Liver (tissue), 9 donors: ENCODE results near the gene SPATA13. TPM values are rescaled to one million over a fixed set of nuclear protein-coding genes. Genes with fewer than 3 reads are reported as not detected.

ENCODE experiments used
- DNase-seq: peaks from one replicate; pipeline ENCODE4 v3.0.0-alpha.2; 2017; ENCODE audit warnings: low spot score
- H3K27ac ChIP-seq, 2 donors: one replicate each; pipeline ENCODE4 v1.7.0; 2013; ENCODE audit warnings: inconsistent platforms in 2 of 2, low read length in 2 of 2, control low read depth in 1 of 2, low read depth in 1 of 2, mild to moderate bottlenecking in 1 of 2
- H3K27me3 ChIP-seq, 4 donors: one replicate each; pipeline versions ENCODE4 v1.6.1 to v1.7.0; 2013; ENCODE audit warnings: low read length in 3 of 4, inconsistent platforms in 1 of 4, mild to moderate bottlenecking in 1 of 4, moderate library complexity in 1 of 4; ENCODE audit not compliant: control insufficient read depth in 4 of 4, insufficient read depth in 4 of 4
- H3K36me3 ChIP-seq, 4 donors: one replicate each; pipeline versions ENCODE4 v1.6.1 to v1.7.0; 2013; ENCODE audit warnings: low read length in 3 of 4, mild to moderate bottlenecking in 3 of 4, low read depth in 1 of 4, moderate library complexity in 1 of 4; ENCODE audit not compliant: control insufficient read depth in 4 of 4, insufficient read depth in 3 of 4
- H3K4me1 ChIP-seq, 4 donors: one replicate each; pipeline versions ENCODE4 v1.6.1 to v1.7.0; 2013; ENCODE audit warnings: low read length in 3 of 4, mild to moderate bottlenecking in 3 of 4, moderate library complexity in 1 of 4; ENCODE audit not compliant: control insufficient read depth in 4 of 4, insufficient read depth in 4 of 4
- H3K4me3 ChIP-seq, 3 donors: one replicate each; pipeline versions ENCODE4 v1.6.1 to v1.7.0; 2013; ENCODE audit warnings: low read length in 3 of 3, control low read depth in 1 of 3, low read depth in 1 of 3, mild to moderate bottlenecking in 1 of 3
- H3K9ac ChIP-seq, 2 donors: one replicate each; pipeline ENCODE4 v1.7.0; 2013; ENCODE audit warnings: low read length in 2 of 2, mild to moderate bottlenecking in 2 of 2, moderate library complexity in 2 of 2, control low read depth in 1 of 2, low read depth in 1 of 2
- H3K9me3 ChIP-seq, 4 donors: one replicate each; pipeline versions ENCODE4 v1.6.1 to v1.7.0; 2013; ENCODE audit warnings: low read length in 3 of 4; ENCODE audit not compliant: control insufficient read depth in 4 of 4
- FOXA2 ChIP-seq: IDR thresholded peaks from 2 replicates; pipeline ENCODE4 v1.6.1; 2016; ENCODE audit warnings: antibody characterized with exemption
- HNF4A ChIP-seq, 2 donors: conservative IDR thresholded peaks; 2 replicates each; pipeline ENCODE4 v1.6.1; 2016; ENCODE audit warnings: antibody characterized with exemption in 2 of 2, mild to moderate bottlenecking in 2 of 2
- JUND ChIP-seq, 2 donors: IDR thresholded peaks; 2 replicates each; pipeline ENCODE4 v1.6.1; 2016; ENCODE audit warnings: antibody characterized with exemption in 2 of 2
- NR2F2 ChIP-seq: IDR thresholded peaks from 2 replicates; pipeline ENCODE4 v1.6.1; 2016; ENCODE audit warnings: antibody characterized with exemption
- RAD21 ChIP-seq, 2 donors: IDR thresholded peaks; 2 replicates each; pipeline ENCODE4 v1.6.1; 2016; ENCODE audit warnings: antibody characterized with exemption in 2 of 2, mild to moderate bottlenecking in 2 of 2
- SP1 ChIP-seq: IDR thresholded peaks from 2 replicates; pipeline ENCODE4 v1.6.1; 2018; ENCODE audit warnings: antibody characterized with exemption, mild to moderate bottlenecking
- ZBTB33 ChIP-seq: IDR thresholded peaks from 2 replicates; pipeline ENCODE4 v1.6.1; 2016; ENCODE audit warnings: antibody characterized with exemption
- WGBS: extraction: QIAGEN DNeasy Blood & Tissue Kit; methylation state at CpG from one replicate; pipeline ENCODE4 v1.1.7; 2013; 5-methylcytosine and 5-hydroxymethylcytosine counted together
- polyA plus RNA-seq, 2 donors: library from polyadenylated mRNA; stranded (reverse) in 1 of 2; unstranded in 1 of 2; fragments of 200-250 nt in 1 of 2; fragments of >200 nt in 1 of 2; fragmentation: Nextera tagmentation in 1 of 2; extraction: Ambion mirVana in 1 of 2; gene quantifications; one replicate each; pipeline versions ENCODE4 v1.2.1 to v1.2.3, GENCODE V29; 2013 to 2015
- total RNA-seq, 2 donors: library from RNA; depleted of rRNA; stranded (reverse); fragments of >200 nt; gene quantifications; one replicate each; pipeline ENCODE4 v1.2.3, GENCODE V29; 2014
- TF ChIP-seq, protein P1 (sequence below): fragments of 150-350 bp; IDR thresholded peaks from 2 replicates; pipeline ENCODE4 v1.5.1; 2017; ENCODE audit warnings: improper control_type of control experiment, low read depth, low read length; ENCODE audit not compliant: missing input control
- TF ChIP-seq, protein P2 (sequence below): IDR thresholded peaks from 2 replicates; pipeline ENCODE4 v1.6.1; 2016; ENCODE audit warnings: antibody characterized with exemption
- TF ChIP-seq, protein P3 (sequence below): IDR thresholded peaks from 2 replicates; pipeline ENCODE4 v1.6.1; 2016; ENCODE audit warnings: antibody characterized with exemption, mild to moderate bottlenecking
- donor health status: healthy.
- donor health status: healthy.
- donor health status: healthy.
- donor health status: healthy.
- donor health status: healthy.

Gene SPATA13
- total and polyA plus RNA-seq, 4 donors: 10.0 to 57.6 (median 20.4) TPM

- no peak for TF ChIP-seq ZBTB33
Observed at GRCh38 chr13:24221007-24221406, 60.5 kb downstream of the SPATA13 start (continued).

GRCh38 chr13:24222756-24223155 is 62.2 kb downstream of the SPATA13 start:
- H3K4me3 ChIP-seq: no peak overlapping the region
- no peak overlapping the region for H3K27ac ChIP-seq
- peaks cover 3 to 18% (median 7%) of the 10 kb centered on the region in 4 donors for H3K36me3 ChIP-seq
- 65% methylated on average over 20 of the region's 20 CpGs for WGBS
- DNase-seq: no peak
- H3K9me3 ChIP-seq: no peaks in the 10 kb centered on the region
- H3K27me3 ChIP-seq: no peaks in the 10 kb centered on the region
- H3K9ac ChIP-seq: no peak overlapping the region
- TF ChIP-seq, protein P1, sequence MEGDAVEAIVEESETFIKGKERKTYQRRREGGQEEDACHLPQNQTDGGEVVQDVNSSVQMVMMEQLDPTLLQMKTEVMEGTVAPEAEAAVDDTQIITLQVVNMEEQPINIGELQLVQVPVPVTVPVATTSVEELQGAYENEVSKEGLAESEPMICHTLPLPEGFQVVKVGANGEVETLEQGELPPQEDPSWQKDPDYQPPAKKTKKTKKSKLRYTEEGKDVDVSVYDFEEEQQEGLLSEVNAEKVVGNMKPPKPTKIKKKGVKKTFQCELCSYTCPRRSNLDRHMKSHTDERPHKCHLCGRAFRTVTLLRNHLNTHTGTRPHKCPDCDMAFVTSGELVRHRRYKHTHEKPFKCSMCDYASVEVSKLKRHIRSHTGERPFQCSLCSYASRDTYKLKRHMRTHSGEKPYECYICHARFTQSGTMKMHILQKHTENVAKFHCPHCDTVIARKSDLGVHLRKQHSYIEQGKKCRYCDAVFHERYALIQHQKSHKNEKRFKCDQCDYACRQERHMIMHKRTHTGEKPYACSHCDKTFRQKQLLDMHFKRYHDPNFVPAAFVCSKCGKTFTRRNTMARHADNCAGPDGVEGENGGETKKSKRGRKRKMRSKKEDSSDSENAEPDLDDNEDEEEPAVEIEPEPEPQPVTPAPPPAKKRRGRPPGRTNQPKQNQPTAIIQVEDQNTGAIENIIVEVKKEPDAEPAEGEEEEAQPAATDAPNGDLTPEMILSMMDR: no peak
- TF ChIP-seq, protein P2, sequence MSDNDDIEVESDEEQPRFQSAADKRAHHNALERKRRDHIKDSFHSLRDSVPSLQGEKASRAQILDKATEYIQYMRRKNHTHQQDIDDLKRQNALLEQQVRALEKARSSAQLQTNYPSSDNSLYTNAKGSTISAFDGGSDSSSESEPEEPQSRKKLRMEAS: no peak
- no peak for TF ChIP-seq NR2F2
- no peak for TF ChIP-seq FOXA2
- TF ChIP-seq JUND (IDR thresholded peaks at IDR 0.05): no peak
- no peak for TF ChIP-seq SP1
- TF ChIP-seq, protein P3, sequence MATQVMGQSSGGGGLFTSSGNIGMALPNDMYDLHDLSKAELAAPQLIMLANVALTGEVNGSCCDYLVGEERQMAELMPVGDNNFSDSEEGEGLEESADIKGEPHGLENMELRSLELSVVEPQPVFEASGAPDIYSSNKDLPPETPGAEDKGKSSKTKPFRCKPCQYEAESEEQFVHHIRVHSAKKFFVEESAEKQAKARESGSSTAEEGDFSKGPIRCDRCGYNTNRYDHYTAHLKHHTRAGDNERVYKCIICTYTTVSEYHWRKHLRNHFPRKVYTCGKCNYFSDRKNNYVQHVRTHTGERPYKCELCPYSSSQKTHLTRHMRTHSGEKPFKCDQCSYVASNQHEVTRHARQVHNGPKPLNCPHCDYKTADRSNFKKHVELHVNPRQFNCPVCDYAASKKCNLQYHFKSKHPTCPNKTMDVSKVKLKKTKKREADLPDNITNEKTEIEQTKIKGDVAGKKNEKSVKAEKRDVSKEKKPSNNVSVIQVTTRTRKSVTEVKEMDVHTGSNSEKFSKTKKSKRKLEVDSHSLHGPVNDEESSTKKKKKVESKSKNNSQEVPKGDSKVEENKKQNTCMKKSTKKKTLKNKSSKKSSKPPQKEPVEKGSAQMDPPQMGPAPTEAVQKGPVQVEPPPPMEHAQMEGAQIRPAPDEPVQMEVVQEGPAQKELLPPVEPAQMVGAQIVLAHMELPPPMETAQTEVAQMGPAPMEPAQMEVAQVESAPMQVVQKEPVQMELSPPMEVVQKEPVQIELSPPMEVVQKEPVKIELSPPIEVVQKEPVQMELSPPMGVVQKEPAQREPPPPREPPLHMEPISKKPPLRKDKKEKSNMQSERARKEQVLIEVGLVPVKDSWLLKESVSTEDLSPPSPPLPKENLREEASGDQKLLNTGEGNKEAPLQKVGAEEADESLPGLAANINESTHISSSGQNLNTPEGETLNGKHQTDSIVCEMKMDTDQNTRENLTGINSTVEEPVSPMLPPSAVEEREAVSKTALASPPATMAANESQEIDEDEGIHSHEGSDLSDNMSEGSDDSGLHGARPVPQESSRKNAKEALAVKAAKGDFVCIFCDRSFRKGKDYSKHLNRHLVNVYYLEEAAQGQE: no peak
- no peak for TF ChIP-seq RAD21 (IDR thresholded peaks at IDR 0.05)
- no peak for TF ChIP-seq ZBTB33
- TF ChIP-seq HNF4A (conservative IDR thresholded peaks at IDR 0.05): no peak
- H3K4me1 ChIP-seq: peaks cover 8 to 44% (median 34%) of the 10 kb centered on the region in 4 donors
